AG10803 (cell line): ENCODE data around the gene HLA-DQA1.
"Not testable (repeated sequence)": the region's sequence is repeated elsewhere in the genome, so short reads cannot be mapped to it uniquely, and the experiment has no call there.

Experiments used
- DNase-seq: peaks from one replicate; pipeline ENCODE4 v3.0.0; 2010; ENCODE audit warnings: low read depth
- H3K4me3 ChIP-seq: 2 replicates; pipeline ENCODE4 v1.5.1; 2011; ENCODE audit warnings: mild to moderate bottlenecking, low read length, control low read depth
- TF ChIP-seq, protein P1 (sequence below): conservative IDR thresholded peaks from 2 replicates; pipeline ENCODE4 v1.5.1; 2011; ENCODE audit warnings: mild to moderate bottlenecking, low read length, control low read depth, inconsistent platforms

The HLA-DQA1 gene

GRCh38 chr6:32635526-32636123, 1.6 kb upstream of the HLA-DQA1 start:
- TF ChIP-seq, protein P1, sequence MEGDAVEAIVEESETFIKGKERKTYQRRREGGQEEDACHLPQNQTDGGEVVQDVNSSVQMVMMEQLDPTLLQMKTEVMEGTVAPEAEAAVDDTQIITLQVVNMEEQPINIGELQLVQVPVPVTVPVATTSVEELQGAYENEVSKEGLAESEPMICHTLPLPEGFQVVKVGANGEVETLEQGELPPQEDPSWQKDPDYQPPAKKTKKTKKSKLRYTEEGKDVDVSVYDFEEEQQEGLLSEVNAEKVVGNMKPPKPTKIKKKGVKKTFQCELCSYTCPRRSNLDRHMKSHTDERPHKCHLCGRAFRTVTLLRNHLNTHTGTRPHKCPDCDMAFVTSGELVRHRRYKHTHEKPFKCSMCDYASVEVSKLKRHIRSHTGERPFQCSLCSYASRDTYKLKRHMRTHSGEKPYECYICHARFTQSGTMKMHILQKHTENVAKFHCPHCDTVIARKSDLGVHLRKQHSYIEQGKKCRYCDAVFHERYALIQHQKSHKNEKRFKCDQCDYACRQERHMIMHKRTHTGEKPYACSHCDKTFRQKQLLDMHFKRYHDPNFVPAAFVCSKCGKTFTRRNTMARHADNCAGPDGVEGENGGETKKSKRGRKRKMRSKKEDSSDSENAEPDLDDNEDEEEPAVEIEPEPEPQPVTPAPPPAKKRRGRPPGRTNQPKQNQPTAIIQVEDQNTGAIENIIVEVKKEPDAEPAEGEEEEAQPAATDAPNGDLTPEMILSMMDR = no peak
- DNase-seq = no peak
- H3K4me3 ChIP-seq = no peak overlapping the region

DNA sequence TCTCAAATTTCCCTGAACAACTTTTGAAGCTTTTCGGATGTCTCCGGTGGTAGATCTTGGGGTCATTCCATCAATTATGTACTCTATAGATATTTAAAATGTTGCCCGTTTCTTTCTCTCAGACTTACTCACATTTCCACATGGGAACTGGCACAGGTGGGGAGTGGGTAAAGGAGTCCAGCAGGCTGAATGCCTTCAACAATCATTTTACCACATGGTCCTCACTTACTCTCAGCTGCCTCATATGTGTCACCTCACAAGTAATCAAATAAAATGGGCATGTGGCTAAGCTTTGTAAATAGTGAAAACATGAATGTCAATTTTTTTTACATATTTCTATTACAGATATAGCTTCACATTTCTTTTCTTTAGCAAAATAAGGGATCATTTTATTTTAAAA, 677 bp downstream of the HLA-DQA1 start:
- TF ChIP-seq, protein P1 = no peak
- H3K4me3 ChIP-seq = no peak overlapping the region
- no peak for DNase-seq

- no peak overlapping the region for H3K4me3 ChIP-seq
- DNase-seq = no peak
- TF ChIP-seq, protein P1 = no peak
Observed at GRCh38 chr6:32638532-32639219, 1.5 kb downstream of the HLA-DQA1 start.

- H3K4me3 ChIP-seq = no peak overlapping the region
- TF ChIP-seq, protein P1 = no peak
- no peak for DNase-seq
Observed at GRCh38 chr6:32639440-32640394, 2.5 kb downstream of the HLA-DQA1 start.

DNA sequence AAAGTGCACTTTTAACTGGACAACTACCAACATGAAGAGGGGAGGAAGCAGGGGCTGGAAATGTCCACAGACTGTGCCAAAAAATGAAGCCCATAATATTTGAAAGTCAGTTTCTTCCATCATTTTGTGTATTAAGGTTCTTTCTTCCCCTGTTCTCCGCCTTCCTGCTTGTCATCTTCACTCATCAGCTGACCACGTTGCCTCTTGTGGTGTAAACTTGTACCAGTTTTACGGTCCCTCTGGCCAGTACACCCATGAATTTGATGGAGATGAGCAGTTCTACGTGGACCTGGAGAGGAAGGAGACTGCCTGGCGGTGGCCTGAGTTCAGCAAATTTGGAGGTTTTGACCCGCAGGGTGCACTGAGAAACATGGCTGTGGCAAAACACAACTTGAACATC, 3.9 kb downstream of the HLA-DQA1 start:
- no peak for DNase-seq
- TF ChIP-seq, protein P1 = no peak
- H3K4me3 ChIP-seq = no peak overlapping the region

GRCh38 chr6:32641785-32642719, 4.8 kb downstream of the HLA-DQA1 start:
- not testable (repeated sequence) for H3K4me3 ChIP-seq, DNase-seq
